PC-9 (cell line): ENCODE results near the gene TUBG1.

Source experiments
- EZH2 ChIP-seq: fragments of 200-600 bp; sonication (generic); IDR thresholded peaks from 2 replicates; pipeline ENCODE4 v1.8.0; 2017; ENCODE audit warnings: antibody characterized with exemption, low read depth
- TF ChIP-seq, protein P1 (sequence below): fragments of 200-600 bp; sonication (generic); conservative IDR thresholded peaks from 2 replicates; pipeline ENCODE4 v1.6.1; 2017; ENCODE audit warnings: mixed run types, antibody characterized with exemption, mild to moderate bottlenecking, moderate library complexity

DNA sequence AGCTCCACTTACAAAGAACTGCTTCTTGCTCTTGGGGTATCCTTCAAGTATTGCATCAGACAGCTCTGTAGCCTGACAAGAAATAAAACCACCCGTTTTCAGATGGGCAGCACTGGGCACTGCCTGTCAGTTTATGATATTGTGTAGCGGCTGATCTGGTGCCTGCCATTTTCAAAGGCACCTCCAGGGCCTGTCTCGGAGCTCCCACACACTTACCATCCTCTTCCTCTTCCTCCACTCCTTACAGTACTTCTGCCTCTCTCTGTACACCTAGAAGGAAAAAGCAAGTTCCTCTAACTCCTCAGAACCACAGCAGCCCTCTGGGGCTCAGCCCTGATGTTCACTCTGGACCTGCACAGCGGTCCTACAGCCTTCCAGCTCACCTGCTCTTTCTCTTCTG is 36.4 kb upstream of the TUBG1 start:
- TF ChIP-seq, protein P1, sequence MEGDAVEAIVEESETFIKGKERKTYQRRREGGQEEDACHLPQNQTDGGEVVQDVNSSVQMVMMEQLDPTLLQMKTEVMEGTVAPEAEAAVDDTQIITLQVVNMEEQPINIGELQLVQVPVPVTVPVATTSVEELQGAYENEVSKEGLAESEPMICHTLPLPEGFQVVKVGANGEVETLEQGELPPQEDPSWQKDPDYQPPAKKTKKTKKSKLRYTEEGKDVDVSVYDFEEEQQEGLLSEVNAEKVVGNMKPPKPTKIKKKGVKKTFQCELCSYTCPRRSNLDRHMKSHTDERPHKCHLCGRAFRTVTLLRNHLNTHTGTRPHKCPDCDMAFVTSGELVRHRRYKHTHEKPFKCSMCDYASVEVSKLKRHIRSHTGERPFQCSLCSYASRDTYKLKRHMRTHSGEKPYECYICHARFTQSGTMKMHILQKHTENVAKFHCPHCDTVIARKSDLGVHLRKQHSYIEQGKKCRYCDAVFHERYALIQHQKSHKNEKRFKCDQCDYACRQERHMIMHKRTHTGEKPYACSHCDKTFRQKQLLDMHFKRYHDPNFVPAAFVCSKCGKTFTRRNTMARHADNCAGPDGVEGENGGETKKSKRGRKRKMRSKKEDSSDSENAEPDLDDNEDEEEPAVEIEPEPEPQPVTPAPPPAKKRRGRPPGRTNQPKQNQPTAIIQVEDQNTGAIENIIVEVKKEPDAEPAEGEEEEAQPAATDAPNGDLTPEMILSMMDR = no peak
- no peak for TF ChIP-seq EZH2
